ENCODE data around the gene ITGA2. TPM values are rescaled to one million over a fixed set of nuclear protein-coding genes. Genes with fewer than 3 reads are reported as not detected.

Gene ITGA2
- total RNA-seq, 1 experiment from 2014 or later: 32.0 TPM

GRCh38 chr5:53055365-53055764 lies 66.2 kb downstream of the ITGA2 start:
- DNase-seq (ENCODE audit: low read depth): no peak

DNA sequence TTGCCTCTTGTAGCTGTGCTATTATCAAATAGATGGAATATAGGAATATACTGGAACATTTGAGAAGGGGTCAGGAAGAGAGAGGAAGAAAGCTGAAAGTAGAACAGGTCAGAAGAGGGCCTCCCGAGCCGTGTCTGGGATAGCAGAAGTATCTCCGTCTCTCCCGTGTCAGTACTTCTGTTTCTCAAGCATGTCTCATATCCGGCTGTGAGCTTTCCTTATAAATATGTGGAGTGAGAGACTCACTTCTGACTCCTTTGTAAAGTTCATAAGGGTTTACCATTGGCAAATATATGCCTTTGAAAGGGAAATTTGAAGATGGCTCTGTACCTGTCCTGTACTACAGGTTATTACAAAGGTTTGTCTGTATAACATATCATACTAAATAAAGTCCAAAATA lies 70.1 kb downstream of the ITGA2 start:
- DNase-seq (ENCODE audit: low read depth): peak; percentile 57

DNA sequence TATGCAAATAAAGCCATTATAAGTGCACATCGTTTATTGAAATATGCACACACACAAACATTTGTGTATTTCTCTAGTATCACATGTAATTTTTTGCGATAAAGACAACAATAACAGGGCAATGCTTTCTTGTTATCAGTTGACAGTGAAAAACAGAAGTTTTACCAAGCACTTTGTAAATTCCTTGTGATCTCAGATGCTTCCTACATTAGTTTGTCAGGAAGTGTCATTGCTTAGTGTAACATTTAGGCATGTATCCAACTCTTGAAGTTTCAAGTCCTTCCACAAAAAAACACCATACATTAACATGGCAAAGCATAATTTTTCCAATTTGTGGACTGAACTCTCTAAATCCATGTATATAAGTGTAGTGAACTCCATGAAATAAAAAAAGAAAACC lies 74.0 kb downstream of the ITGA2 start:
- DNase-seq (ENCODE audit: low read depth): no peak

DNA sequence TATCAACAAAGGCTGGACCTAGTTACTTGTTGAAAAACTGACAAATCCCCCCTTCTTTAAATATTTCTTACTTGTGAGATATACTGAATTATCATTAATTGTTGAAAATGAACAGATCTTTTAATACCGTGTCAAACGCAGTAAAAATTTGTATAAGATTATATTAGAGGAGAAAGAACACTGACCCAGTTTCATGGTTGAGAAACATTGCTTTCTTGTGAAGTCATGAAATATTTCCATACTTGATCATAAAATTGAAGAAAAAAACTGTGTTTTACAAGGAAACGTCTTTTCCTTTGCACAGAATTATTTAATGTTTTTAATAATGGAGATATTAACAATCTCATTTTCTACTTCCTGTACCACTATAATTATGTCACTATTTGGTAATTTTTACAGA lies 74.6 kb downstream of the ITGA2 start:
- no peak for DNase-seq (ENCODE audit: low read depth)

- DNase-seq (ENCODE audit: low read depth): no peak
Measured at GRCh38 chr5:53066088-53066487, 76.9 kb downstream of the ITGA2 start.

DNA sequence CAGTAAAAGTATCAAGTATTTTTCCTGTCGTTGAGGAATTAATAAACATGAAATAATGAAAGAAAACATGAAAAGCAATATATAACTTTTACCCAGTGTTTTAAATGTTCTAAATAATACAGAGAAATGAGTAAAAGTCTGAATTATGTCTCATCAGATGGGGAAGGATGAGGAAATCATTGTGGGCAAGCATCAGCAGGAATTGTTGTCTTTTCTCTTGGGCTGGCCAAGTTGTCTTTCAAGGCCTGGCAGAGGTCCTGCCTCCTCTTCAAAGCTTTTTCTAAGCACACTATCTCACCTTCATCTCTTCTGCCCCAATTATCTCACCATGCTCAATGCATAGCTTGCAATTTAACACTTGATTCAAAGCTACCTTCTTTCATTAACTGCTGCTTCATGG lies 78.5 kb downstream of the ITGA2 start:
- peak; percentile 6 for DNase-seq (ENCODE audit: low read depth)

DNA sequence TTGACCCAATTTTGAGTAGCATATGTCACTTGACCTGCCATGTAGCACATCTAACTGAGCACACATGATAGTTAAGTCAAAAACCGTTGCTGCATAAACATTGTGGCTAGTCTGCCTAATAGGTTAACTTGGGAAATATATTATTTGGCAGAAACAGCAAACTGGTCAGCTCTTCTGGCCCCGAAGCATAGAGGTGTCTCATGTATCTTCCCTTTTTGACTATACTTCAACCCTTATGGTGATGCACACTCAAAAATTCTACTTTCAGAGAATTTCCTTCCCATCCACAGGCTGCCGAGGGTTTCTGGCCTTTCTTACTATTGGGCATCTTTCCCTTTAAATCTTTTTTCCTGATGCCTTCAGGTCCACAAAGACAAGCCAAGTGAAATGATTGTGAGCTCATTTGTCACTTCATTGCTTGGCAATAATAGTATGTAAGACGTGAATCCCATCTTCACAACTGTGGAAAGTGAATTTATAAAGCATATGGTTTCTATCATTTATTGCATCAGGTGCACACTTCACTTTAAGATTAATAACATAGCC lies 79.2 kb downstream of the ITGA2 start:
- DNase-seq (ENCODE audit: low read depth): no peak

DNA sequence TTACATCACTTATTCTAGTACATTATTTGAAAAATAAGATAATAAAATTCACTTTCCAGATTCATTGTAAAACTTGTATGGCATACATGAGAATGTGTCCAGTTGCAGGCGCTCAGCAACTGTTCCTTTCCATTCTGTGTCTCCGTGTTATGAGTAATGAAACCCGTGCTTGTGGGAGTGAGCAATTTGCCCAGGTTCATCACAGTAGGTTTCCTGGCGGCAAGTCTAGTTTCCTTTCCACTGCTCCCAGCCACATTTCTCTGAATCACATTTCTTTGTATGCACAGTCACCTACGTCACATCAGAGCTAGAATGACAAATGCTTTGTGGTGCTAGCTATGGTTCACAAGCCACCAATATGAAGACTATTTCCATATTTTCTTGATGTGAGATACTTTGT lies 80.5 kb downstream of the ITGA2 start:
- peak; percentile 91 for DNase-seq (ENCODE audit: low read depth)

DNA sequence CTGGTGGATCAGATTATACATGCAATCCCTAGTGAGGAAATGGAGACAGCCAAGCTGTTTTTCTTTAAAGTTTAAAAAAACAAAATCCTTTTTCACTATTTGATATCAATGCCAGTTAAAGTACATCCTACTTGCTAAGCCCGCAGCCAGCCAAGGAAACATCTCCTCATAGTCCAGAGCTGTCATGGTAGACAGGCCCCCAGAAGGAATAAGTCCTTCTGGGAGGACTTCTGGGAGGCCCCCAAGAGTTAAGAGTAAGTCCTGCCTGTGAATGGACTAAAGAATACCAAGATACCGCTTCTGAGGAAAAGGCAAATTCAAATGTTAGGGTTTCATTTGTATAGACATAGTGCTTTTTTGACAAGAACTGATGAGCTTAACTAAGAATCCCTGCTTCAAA lies 82.1 kb downstream of the ITGA2 start:
- no peak for DNase-seq (ENCODE audit: low read depth)

- DNase-seq (ENCODE audit: low read depth): no peak
Measured at GRCh38 chr5:53071738-53072137, 82.6 kb downstream of the ITGA2 start.

DNA sequence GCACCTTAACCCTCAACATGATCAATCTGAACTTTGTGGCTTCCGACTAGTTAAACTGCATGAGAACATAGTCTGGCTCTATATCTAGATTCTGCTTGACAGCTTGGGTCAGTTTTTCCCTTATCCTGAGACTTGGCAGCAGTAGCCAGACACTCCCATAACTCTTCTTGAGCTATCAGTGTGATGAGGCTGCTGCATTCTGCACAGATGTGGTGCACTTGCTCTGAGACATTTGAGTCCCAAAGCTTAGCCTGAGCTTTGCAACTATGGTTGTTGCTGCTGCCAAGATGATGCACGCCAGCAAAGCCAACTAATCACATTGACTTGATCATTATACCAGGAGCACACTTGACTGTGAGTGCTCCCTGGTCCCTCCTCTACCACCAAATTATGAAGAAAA lies 84.2 kb downstream of the ITGA2 start:
- DNase-seq (ENCODE audit: low read depth): no peak

- no peak for DNase-seq (ENCODE audit: low read depth)
Measured at GRCh38 chr5:53076014-53076583, 86.9 kb downstream of the ITGA2 start.

GRCh38 chr5:53080271-53080670 lies 91.1 kb downstream of the ITGA2 start:
- no peak for DNase-seq (ENCODE audit: low read depth)

- DNase-seq (ENCODE audit: low read depth): no peak
Measured at GRCh38 chr5:53083927-53084326, 94.8 kb downstream of the ITGA2 start.

DNA sequence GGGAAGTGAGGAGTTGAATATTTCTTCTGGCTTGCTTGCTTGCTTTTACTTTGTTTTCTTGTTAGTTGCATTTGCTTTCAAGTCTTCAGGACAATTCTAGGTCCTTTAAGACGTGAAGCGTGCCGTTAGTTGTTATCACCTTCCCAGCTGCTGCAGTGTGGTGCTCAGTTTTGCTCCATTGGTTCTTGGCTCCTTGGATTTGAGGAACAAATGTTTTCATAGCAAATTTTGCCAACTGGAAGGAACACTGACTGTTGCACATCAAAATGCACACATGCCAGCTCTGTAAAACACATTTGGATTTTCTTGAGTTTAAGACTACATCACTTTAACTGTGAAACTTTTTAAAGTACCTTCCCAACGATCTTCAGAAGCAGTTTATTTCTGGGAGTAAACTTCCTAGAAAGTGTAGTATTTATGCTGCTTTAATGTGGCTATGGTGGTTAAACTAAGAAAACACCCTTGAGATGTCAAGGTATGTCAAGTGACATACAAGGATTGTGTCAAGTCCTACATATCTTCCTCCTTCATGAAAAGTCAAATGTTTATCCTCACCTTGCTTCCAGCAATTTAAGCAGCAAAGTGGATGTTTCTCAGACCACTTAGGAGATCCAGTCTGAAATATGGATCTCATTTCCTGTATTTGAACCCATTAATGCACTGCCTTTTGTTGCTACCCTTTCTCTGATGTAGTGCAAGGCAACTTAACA lies 95.5 kb downstream of the ITGA2 start:
- no peak for DNase-seq (ENCODE audit: low read depth)

- DNase-seq (ENCODE audit: low read depth): no peak
Measured at GRCh38 chr5:53087171-53087570, 98.0 kb downstream of the ITGA2 start.

DNA sequence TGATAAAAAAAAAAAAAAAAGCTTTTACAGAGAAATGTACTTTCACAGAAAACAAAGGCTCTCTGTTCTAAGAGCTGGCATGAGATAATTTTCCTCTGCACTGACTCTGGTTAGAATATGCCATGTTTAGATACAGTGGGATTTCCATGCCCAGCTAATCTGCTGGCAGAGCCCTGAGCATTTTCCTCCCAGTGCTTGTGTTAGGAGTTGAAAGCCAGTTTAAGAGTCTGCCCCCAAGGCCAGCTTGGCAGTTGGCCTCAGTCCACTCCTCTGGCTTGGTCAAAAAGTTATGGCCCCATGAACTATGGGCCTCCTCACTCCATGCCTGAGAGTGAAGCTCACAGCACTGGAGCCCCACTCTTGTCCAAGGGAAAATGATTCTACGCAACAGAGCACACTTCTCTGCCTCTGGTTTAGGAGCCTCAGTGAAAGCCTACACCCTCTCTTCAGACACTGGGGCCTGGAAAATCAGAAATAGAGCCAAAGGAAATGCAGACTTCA lies 98.5 kb downstream of the ITGA2 start:
- no peak for DNase-seq (ENCODE audit: low read depth)

DNA sequence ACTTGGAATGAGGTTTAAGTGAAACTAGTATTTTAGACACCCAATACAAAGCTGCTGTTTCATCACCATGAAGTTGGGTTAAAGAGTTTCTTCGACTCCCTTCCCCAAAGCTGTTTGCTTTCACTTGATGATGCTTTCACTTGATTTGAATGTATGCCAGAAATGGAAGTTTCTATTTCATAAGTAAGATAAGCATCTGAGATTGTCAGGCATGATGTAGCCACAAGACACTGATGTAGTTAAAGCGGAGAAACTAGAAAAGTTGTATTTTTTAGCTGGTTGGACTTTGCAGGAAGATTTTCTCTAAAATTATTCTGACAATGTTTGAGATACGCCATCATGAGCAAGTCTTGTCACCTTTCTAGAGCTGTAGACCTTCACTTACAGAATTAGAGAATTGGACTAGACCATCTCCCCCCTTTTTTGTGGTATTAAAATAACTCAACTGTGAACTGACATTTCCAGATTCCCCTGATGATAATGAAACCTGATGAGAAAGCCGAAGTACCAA lies 100.4 kb downstream of the ITGA2 start:
- DNase-seq (ENCODE audit: low read depth): no peak

- DNase-seq (ENCODE audit: low read depth): no peak
Measured at GRCh38 chr5:53090229-53090628, 101.1 kb downstream of the ITGA2 start.

DNA sequence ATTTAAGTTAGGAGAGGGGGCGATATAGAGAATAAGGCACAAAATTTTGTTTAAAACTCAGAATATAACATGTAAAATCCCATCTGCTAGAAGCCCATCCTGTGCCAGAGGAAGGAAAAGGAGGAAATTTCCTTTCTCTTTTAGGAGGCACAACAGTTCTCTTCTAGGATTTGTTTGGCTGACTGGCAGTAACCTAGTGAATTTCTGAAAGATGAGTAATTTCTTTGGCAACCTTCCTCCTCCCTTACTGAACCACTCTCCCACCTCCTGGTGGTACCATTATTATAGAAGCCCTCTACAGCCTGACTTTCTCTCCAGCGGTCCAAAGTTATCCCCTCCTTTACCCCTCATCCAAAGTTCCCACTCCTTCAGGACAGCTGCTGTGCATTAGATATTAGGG lies 102.1 kb downstream of the ITGA2 start:
- peak; percentile 55 for DNase-seq (ENCODE audit: low read depth)

GRCh38 chr5:53092242-53092641 lies 103.1 kb downstream of the ITGA2 start:
- no peak for DNase-seq (ENCODE audit: low read depth)

GRCh38 chr5:53095217-53095616 lies 106.1 kb downstream of the ITGA2 start:
- DNase-seq (ENCODE audit: low read depth): no peak

DNA sequence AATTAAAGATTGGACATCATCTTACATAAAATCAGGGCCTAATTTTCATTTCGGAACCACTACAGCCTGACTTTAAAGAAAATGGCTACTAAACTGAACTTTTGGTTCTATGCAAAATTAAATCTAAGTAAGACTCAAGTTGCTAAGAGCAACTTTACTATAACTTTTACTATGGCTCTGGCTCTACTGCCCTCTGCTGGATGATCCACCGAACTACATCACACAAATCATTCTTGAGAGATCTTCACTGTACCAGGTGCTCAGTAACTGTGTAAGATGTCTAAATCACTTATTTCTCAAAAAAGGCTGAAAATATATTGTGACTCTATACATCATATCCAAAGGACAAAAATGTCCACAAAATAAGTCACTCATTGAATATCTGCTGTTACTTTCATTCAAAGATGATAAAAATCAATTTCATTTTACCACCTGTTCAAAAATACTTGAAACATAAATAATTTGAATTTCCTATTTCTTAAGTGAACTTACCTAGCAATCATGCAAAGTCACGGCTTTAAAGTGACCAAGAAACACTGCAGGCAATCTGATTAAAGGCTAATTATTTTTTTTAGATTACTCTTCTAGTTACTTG lies 106.9 kb downstream of the ITGA2 start:
- DNase-seq (ENCODE audit: low read depth): peak; percentile 53
